Gastroesophageal sphincter (tissue), 4 donors: ENCODE results near the gene TARM1. TPM values are rescaled to one million over a fixed set of nuclear protein-coding genes. Genes with fewer than 3 reads are reported as not detected.

Experiments used
- ATAC-seq: fragments of 150-250 bp; one replicate; pipeline ENCODE4 v1.9.1; 2016; ENCODE audit warnings: mild to moderate bottlenecking, moderate library complexity
- H3K27ac ChIP-seq, 4 donors: fragments of 200-600 bp; sonication (generic) in 3 of 4; 1 replicate in 3 of 4; 2 replicates in 1 of 4; pipeline ENCODE4 v1.5.1; 2016 to 2019
- H3K27me3 ChIP-seq: fragments of 200-600 bp; sonication (generic); one replicate; pipeline ENCODE4 v1.5.1; 2019
- H3K36me3 ChIP-seq, 2 donors: fragments of 200-600 bp; sonication (generic); one replicate each; pipeline ENCODE4 v1.5.1; 2019; ENCODE audit warnings: control low read depth in 1 of 2
- H3K4me1 ChIP-seq, 3 donors: fragments of 200-600 bp; sonication (generic); 1 replicate in 2 of 3; 2 replicates in 1 of 3; pipeline ENCODE4 v1.5.1; 2016 to 2019; ENCODE audit warnings: control low read depth in 2 of 3
- H3K4me3 ChIP-seq, 2 donors: fragments of 200-600 bp; sonication (generic); one replicate each; pipeline ENCODE4 v1.5.1; 2019; ENCODE audit warnings: mild to moderate bottlenecking in 1 of 2, moderate library complexity in 1 of 2
- H3K9me3 ChIP-seq, 3 donors: fragments of 200-600 bp; sonication (generic); one replicate each; pipeline ENCODE4 v1.5.1; 2017 to 2019; ENCODE audit warnings: control low read depth in 2 of 3
- EP300 ChIP-seq: sonication (generic); formaldehyde crosslinking; IDR thresholded peaks from one replicate; pipeline ENCODE4 v1.6.1; 2017; ENCODE audit warnings: antibody characterized with exemption, mild to moderate bottlenecking
- POLR2A ChIP-seq, 2 donors: fragments of 450-650 bp; IDR thresholded peaks; one replicate each; pipeline ENCODE4 v1.6.1; 2017; ENCODE audit warnings: antibody characterized with exemption in 2 of 2, mild to moderate bottlenecking in 2 of 2, moderate library complexity in 1 of 2
- POLR2AphosphoS5 ChIP-seq: sonication (generic); formaldehyde crosslinking; IDR thresholded peaks from one replicate; pipeline ENCODE4 v1.6.1; 2017; ENCODE audit warnings: antibody characterized with exemption
- WGBS, 2 donors: methylation state at CpG; one replicate each; pipeline ENCODE4 v1.1.5; 2018; ENCODE audit warnings: low coverage in 1 of 2; 5-methylcytosine and 5-hydroxymethylcytosine counted together
- total RNA-seq, 4 donors: library from RNA; depleted of rRNA; stranded (reverse); fragments of >200 nt; gene quantifications; one replicate each; pipeline ENCODE4 v1.1.0, GENCODE V29; 2016
- TF ChIP-seq, protein P1 (sequence below), 4 experiments: fragments of 200-600 bp in 2 of 4; fragments of 450-650 bp in 2 of 4; sonication (generic) in 1 of 4; IDR thresholded peaks; one replicate each; pipeline ENCODE4 v1.5.1; 2017 to 2019; ENCODE audit warnings: antibody characterized with exemption in 4 of 4, mild to moderate bottlenecking in 2 of 4, moderate library complexity in 2 of 4

The TARM1 gene
- total RNA-seq, 4 donors from 2014 or later = not detected

DNA sequence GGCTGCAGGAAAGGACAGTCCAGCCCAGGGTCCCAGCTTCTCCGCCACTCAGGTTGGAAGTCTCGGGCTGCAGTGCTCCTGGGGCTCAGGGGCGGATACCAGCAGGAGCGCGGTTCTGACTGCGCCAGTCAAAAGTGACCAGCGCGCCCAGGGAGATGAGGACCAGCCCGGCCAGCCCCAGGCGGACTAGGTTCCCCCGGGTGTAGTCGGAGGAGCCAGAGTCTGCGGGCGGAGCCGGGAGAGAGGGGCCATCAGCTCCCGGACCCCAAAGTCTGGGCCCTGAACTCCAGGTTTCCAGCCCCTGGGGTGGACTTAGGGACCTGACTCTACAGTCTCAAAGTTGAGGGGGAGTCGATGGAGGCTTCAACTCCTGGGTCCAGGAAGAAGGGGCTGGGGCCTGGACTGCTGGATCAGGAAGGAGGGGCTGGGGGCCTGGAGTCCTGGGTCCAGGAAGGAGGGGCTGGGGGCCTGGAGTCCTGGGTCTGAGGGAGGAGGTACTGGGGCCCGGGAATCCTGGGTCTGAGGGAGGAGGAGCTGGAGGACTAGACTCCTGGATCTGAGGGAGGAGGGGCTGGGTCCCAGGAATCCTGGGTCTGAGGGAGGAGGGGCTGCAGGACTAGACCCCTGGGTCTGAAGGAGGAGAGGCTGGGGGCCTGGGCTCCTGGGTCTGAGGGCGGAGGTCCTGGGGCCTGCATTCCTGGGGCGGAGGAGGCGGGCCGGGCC lies 14.1 kb upstream of the TARM1 start:
- no peak for TF ChIP-seq POLR2AphosphoS5
- TF ChIP-seq, protein P1, sequence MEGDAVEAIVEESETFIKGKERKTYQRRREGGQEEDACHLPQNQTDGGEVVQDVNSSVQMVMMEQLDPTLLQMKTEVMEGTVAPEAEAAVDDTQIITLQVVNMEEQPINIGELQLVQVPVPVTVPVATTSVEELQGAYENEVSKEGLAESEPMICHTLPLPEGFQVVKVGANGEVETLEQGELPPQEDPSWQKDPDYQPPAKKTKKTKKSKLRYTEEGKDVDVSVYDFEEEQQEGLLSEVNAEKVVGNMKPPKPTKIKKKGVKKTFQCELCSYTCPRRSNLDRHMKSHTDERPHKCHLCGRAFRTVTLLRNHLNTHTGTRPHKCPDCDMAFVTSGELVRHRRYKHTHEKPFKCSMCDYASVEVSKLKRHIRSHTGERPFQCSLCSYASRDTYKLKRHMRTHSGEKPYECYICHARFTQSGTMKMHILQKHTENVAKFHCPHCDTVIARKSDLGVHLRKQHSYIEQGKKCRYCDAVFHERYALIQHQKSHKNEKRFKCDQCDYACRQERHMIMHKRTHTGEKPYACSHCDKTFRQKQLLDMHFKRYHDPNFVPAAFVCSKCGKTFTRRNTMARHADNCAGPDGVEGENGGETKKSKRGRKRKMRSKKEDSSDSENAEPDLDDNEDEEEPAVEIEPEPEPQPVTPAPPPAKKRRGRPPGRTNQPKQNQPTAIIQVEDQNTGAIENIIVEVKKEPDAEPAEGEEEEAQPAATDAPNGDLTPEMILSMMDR (IDR thresholded peaks at IDR 0.05) = no peak
- no peak for TF ChIP-seq POLR2A (IDR thresholded peaks at IDR 0.05)
- no peak for TF ChIP-seq EP300
- ATAC-seq = no peak
- Histone ChIP-seq H3K27ac (peak overlapping the region in 2 of 4 donors; percentile 32 to 70), H3K9me3 (no peaks in the 10 kb centered on the region), H3K4me3 (peak overlapping the region in 1 of 2 donors; percentile 51), H3K27me3 (peaks cover 31% of the 10 kb centered on the region), H3K4me1 (peaks cover 0 to 23% (median 4%) of the 10 kb centered on the region in 3 donors), H3K36me3 (no peaks in the 10 kb centered on the region)
- 14% methylated on average over 1 of the region's 22 CpGs; no CpG with 5 or more reads in 1 of the 2 donors for WGBS, 2 donors

DNA sequence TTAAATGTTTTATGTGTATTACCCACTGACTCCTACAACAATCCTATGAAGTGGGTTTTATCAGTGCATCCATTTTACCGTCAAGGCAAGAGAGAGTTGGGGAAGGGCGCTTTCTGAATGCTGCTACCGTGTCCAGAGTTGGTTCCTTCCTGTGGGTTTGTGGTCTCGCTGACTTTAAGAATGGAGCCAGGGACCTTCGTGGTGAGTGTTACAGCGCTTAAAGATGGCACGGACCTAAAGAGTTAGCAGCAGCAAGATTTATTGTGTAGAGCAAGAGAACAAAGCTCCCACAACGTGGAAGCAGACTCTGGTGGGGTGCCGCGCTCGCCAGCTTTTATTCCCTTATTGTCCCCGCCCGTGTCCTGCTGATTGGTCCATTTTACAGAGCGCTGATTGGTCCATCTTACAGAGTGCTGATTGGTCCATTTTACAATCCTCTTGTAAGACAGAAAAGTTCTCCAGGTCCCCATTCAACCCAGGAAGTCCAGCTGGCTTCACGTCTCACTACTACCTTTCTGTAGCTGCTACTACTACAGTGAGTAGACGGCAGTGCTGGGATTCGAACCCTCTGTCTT lies 13.3 kb upstream of the TARM1 start:
- peaks cover 36% of the 10 kb centered on the region for H3K27me3 ChIP-seq
- H3K36me3 ChIP-seq = no peaks in the 10 kb centered on the region
- H3K4me1 ChIP-seq = peaks cover 0 to 23% (median 4%) of the 10 kb centered on the region in 3 donors
- no peaks in the 10 kb centered on the region for H3K9me3 ChIP-seq
- WGBS, 2 donors = 78 to 90% methylated on average over 4 to 16 of the region's 17 CpGs
- no peak for ATAC-seq
- no peak overlapping the region for H3K4me3 ChIP-seq
- no peak overlapping the region for H3K27ac ChIP-seq
- TF ChIP-seq POLR2AphosphoS5 = no peak
- TF ChIP-seq, protein P1 (IDR thresholded peaks at IDR 0.05) = no peak
- no peak for TF ChIP-seq EP300
- TF ChIP-seq POLR2A (IDR thresholded peaks at IDR 0.05) = no peak

DNA sequence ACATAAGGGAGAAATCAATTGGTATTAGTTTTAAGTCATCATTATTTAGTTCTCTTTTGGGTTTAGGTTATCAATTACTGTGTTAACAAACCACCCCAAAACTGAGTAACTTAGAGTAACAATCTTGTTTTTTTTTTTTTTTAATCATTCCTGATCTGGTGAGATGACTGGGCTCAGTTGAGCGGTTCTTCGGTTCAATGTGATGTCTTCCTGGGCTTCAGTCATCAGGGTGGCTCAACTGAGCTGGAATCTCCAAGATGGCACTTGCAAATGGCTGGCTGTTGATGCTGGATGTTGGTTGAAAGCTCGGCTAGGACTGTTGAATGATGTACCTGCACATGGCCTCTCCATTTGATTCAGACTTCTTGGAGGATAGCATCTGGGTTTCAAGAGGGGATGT lies 3.2 kb upstream of the TARM1 start:
- Histone ChIP-seq H3K27me3 (peaks cover 24% of the 10 kb centered on the region), H3K4me3 (no peak overlapping the region), H3K36me3 (no peaks in the 10 kb centered on the region), H3K4me1 (no peaks in the 10 kb centered on the region), H3K27ac (no peak overlapping the region), H3K9me3 (peaks cover 0 to 35% (median 0%) of the 10 kb centered on the region in 3 donors)
- TF ChIP-seq EP300 (no peak), POLR2A (IDR thresholded peaks at IDR 0.05) (no peak), POLR2AphosphoS5 (no peak)
- TF ChIP-seq, protein P1 (IDR thresholded peaks at IDR 0.05) = no peak
- no peak for ATAC-seq
- WGBS, 2 donors = 71 to 79% methylated on average over 2 of the region's 3 CpGs

DNA sequence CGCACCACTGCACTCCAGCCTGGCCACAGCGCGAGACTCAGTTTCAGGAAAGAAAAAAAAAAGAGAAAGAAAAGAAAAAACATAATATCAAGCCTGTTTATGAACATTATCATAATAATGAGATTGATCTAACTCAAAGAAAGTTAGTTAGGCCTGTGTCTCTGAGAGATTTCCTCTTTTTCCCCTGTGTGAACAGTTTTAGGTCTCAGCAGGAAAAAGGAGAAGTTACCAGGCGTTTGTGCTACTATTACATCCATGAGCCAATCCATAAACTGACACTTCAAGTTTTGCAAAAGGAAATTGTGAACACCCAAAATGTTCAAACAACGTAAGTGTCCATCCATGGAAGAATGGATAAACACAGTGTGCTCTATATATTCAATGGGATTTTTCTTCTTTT lies 3.8 kb downstream of the TARM1 start:
- no peak overlapping the region for H3K27ac ChIP-seq
- peaks cover 0 to 17% (median 0%) of the 10 kb centered on the region in 3 donors for H3K9me3 ChIP-seq
- no peak for TF ChIP-seq POLR2A (IDR thresholded peaks at IDR 0.05)
- no peak for TF ChIP-seq POLR2AphosphoS5
- TF ChIP-seq, protein P1 (IDR thresholded peaks at IDR 0.05) = no peak
- no peak for TF ChIP-seq EP300
- H3K4me1 ChIP-seq = no peaks in the 10 kb centered on the region
- 73 to 77% methylated on average over 3 to 5 of the region's 5 CpGs for WGBS, 2 donors
- no peak overlapping the region for H3K4me3 ChIP-seq
- no peak for ATAC-seq
- no peaks in the 10 kb centered on the region for H3K36me3 ChIP-seq
- peaks cover 19% of the 10 kb centered on the region for H3K27me3 ChIP-seq

DNA sequence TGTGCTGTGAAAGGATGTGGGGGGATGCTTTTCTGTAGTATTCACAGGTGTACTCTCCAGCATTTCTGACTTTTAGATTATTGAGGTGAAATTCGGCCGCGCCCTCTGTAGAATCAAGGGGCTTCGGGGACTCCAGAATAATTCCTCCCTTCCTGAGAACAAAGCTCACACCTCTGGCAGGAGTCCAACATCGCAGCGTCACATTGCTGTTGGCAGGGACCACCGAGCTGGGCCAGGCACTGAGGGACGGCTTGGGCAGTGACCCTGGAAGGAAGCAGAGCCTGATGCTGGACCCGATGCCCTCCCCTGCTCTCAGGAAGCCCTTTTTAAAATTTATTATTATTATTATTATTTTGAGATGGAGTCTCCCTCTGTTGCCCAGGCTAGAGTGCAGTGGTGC lies 6.3 kb downstream of the TARM1 start:
- H3K9me3 ChIP-seq = peaks cover 0 to 2% (median 0%) of the 10 kb centered on the region in 3 donors
- TF ChIP-seq POLR2A (IDR thresholded peaks at IDR 0.05) = no peak
- TF ChIP-seq POLR2AphosphoS5 = no peak
- ATAC-seq = no peak
- 79 to 93% methylated on average over 5 of the region's 9 CpGs for WGBS, 2 donors
- no peaks in the 10 kb centered on the region for H3K4me1 ChIP-seq
- peaks cover 20% of the 10 kb centered on the region for H3K27me3 ChIP-seq
- H3K27ac ChIP-seq = no peak overlapping the region
- H3K36me3 ChIP-seq = no peaks in the 10 kb centered on the region
- no peak overlapping the region for H3K4me3 ChIP-seq
